GM19395 (cell line): ENCODE measurements around the gene RNU5B-1.
"Not testable (repeated sequence)": the region's sequence is repeated elsewhere in the genome, so short reads cannot be mapped to it uniquely, and the experiment has no call there.

ENCODE experiments used
- ATAC-seq: cut with Tn5 transposase; IDR thresholded peaks from one replicate; pipeline ENCODE4 v1.9.1; 2021; ENCODE audit warnings: mild to moderate bottlenecking, moderate library complexity; ENCODE audit not compliant: unreplicated experiment

The RNU5B-1 gene

DNA sequence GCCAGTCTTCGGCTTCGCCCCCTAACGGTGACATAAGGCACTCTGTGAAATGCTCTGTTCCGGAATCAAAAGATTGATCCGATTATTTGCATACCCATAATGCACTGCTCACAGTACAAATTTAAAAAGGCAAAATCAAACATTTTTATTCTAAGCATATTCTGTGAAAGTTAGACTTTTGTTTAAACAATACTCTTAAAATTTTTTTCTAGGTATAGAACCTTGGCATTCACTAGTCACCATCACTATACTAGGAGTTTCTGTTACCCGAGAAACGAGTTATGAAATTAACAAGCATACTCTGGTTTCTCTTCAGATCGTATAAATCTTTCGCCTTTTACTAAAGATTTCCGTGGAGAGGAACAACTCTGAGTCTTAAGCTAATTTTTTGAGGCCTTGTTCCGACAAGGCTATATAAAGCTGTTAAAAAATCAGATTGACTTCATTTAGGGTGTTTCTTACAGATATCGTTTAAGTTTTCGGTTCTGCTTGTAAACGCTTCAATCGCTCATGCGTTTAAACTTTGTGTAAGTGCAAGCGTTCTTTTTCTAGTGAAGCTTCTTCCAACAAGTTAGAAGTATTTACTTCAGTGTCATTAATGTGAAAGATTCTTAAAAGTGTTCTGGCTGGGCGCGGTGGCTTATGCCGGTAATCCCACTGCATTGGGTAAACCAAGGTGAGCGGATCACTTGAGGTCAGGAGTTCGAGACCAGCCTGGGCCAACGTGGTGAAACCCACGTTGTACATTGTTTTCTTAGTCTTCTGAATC is at the start of gene RNU5B-1:
Gene RNU5B-1 (plus strand): TSS at position 297 of the 769 bp plus-strand sequence.
- peak; percentile 73 for ATAC-seq

DNA sequence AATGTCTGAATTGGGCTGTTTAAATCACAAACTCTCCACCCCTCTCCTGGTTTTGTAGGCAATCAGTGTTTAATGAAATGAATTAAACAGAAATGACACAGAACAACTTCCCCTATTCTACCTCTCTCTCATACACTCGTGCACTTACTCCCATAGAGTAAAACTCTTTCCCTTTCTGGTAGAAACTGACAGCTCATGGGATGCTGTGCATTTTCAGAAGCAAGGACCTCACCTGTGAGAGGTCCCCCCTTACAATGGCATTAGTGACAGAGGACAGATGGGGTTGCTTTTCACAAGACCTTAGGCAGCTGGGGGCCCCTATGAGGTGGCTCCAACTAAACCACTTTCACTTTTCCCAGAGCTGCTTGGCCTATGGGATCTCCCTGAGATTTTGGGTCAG is 49.7 kb upstream of the RNU5B-1 start:
- no peak for ATAC-seq

DNA sequence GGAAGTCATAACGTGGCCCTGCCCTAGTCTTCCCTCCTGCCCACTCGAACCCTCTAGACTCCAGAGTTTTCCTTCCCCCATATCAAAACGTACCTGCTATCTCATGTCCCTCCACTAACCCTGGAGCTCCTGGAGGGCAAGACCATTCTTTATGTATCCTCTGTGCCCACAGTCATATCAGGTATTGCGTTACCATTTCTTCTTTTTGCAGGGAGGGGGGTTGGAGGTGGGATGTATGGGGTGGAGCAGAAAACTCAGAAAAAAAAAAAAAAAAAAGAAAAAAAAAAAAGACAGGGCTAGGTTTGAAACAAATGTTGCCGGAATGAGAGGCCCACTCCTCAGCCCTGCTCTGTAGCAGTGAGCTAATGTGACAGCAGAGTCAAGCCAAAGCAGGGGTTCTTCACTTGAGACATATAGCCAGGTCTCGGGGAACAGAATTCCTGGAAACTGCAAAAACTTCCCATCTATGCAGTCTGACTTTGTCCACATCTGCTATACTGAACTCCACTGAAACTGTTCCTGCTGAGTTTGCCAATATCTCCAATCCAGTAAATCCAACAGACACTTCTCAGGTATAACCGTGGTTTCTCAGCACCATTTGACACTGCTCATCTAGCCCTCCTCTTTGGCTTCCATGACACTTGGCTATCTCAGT is 48.9 kb upstream of the RNU5B-1 start:
- ATAC-seq = no peak

DNA sequence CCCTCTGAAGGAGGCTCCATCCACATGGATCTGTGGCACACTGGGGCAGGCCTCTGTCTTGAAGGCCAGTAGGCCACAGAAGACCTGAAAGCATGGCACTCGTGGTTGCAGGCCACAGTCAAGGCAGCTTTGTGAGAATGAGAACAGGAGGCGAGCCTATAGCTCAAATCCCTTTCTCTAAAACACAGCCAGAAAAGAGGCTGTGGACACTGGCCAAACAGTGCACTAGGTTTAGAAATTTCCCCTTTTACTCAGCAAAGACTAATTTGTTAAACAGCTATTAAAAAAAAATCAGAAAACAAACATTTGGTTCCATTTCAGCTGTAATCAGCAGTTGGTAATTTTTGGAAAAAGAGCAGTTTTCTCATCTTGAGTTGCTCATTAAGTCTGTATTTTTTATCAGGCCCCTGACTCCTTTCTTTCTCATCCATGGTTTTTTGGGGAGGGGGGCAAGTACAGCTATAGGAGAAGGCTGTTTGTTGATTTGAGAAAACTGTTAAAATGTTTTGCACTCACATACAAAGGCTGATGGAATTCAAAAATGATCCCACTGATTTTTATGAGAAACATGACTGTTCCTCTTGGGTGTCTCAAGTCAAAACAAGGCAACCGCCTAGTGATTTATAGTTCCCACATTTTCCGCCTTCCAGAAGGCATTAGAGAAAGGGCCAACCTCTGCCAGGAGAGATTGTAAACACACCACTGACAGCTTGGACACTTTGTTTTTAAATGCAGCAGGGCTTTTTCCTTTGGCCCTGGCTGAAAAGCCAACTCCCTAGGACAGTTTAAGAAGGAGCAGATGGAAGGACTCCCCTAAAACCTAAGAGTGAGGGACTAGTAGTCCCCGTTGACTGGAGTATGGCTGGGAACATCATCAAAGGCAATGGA is 45.9 kb upstream of the RNU5B-1 start:
- no peak for ATAC-seq

DNA sequence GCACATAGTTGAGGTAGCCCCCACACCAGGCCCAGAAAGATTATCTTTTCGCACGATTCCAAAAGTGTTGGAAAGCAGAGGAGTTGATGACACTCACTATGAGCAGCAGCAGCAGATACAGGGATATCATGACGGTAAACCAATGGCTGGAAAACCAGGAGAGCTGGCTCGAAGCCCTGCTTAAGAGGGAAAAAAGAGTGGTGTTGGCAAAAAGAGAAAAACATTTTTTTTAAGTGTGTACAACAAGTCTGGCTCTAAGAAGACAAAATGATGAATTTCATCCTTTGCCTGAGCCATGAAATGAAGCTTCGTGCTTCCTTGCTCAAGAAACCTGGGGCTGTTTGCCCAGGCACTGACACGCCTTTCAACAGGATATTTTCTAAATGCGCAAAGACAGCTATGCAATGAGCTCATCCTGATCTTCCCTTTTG is 45.1 kb upstream of the RNU5B-1 start:
- ATAC-seq = no peak

DNA sequence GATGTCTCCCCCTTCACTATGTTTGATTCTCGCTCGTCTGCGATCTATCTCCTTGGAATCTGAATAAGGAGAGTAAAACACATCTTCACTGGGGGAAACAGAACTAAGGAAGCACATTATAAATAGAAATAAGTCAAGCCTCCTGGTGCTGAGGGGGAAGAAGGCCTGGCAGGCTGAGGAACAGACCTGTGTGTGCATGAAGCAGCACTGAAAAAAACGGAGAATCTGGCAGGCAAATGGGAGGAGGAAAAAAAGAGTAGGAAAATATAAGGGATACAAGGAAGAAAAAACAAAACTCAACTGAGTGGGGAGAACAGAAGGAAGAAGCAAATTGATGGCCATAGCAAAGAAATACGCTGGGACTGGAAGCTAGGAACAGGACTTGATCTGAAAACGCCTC is 43.5 kb upstream of the RNU5B-1 start:
- ATAC-seq = no peak

DNA sequence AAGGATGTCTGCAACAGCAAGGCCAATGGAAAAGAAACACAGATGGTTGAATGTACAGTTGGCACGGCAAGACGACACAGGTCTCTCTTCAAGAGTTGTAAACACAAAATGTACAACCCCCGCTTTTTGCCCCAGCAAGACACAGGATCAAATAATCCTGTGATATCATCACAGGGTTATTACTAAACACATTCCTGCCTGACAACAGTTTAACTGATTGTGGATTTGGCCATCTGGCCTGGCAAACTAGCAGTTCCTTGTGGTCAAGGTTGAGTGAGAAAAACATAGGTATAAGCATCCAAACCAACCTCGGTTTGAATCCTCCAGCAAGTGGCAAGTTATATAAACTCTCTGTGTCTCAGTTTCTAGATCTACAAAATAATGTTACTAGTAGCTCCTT is 41.2 kb upstream of the RNU5B-1 start:
- no peak for ATAC-seq

DNA sequence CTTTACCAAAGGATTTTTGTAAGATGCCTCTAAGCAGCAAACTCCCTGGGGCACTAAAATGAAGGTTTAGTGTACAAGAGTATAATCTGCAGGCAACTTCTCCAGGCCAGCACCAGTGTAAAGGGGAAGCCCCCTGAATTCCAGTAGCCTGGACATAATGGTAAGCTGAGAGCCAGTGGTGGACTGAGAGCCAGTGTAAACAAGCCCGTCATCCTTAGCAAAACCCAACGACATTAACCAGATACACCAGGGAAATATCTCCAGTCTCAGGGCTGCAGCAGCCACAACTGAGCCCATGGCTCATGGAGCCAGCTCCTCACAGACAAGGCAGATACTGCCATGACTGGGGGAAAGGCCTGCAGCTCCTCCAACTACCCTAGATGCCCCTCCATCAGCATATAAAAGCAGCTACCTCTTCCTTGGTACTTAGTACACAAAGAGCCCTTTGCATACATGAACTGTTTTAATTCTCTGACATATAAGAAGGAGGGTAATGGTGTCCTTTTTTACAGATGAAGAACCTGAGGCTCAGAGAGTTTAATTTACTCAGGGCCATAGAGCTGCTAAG is 39.5 kb upstream of the RNU5B-1 start:
- no peak for ATAC-seq

DNA sequence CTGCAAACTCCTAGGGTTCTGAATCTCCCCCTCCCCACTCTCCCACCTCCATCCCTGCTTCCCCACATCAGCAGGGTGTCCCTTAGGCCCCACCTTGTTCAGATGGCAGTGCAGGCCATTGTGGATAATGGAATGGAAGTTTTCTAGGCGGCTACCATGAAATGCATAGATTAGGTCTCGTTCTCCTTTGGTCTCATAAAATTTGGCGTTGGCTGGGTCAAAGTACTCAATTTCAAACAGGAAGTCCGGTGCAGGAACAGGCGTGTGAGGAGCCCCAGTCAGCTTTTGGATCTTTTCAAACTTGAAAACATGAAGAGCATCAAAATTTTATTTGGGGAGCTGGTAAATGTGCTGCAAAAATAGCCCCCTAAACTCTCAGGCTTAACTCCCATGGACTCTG is 38.0 kb upstream of the RNU5B-1 start:
- no peak for ATAC-seq

DNA sequence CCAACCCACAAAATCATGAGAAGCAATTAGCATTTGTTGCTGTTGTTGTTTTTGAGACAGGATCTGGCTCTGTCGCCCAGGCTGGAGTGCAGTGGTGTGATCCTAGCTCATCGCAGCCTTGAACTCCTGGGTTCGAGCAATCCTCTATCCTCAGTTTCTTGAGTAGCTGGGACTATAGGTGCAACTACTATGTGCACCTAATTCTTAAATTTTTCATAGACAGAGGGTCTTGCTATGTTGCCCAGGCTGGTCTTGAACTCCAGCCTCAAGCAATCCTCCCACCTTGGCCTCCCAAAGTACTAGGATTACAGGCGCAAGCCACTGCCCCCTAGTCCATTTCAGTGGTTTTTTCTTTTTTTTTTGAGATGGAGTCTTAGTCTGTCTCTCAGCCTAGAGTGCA is 36.1 kb upstream of the RNU5B-1 start:
- no peak for ATAC-seq

DNA sequence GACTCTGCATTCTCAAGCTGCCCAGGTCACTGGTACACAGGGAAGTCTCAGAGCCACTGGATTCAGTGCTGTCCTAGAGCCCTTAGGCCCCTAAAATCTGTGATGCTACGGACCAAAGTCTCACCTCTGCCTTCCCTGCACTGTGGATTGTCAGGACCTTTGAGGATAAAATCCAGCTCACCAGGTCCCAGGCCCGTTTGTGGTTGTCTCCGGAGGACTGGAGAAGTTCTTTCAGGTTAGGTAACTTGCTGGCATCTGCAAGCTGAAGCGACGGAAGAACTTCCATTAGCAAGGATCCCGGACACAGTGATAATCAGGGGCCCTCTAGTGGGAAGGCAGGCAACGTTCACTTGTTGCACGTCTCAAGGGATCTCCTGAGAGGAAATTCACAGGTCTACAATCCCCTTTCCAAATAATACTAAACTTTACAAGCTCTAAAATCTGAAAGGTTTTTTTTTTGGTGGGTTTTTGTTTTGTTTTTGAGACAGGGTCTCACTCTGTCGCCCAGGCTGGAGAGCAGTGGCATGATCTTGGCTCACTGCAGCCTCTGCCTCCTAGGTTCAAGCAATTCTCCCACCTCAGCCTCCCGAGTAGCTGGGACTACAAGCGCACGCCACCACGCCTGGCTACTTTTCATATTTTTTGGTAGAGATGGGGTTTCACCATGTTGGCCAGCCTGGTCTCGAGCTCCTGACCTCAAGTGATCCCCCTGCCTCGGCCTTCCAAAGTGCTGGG is 33.5 kb upstream of the RNU5B-1 start:
- ATAC-seq = not testable (repeated sequence)

DNA sequence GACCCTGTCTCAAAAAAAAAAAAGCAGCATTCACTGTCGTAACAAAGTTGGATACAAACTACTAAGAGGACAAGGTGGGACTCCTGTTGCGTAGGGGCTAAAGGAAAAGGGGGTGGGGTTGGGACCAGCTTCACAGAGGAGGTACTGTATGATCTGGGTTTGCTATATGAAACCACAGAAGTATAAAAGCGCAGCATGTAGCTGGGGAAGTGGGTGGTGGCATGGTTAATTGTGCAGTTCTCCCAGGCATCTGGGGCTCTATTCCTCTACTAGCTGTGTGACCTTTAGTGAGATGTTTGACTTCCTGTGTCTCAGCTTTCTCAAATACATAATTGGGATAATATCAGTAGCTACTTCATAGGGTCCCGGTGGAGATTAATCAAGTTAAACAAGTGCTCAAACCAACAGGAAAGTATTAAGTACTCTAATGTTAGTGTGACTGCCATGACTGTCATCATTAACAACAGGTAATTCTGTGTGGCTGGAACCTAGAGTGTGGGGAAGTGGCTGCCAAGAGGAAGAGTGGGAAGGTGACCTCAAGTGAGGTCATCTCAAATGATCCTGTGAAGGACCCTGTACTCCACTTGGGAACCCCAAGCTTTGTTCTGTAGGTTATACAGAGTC is 29.3 kb upstream of the RNU5B-1 start:
- ATAC-seq = no peak

DNA sequence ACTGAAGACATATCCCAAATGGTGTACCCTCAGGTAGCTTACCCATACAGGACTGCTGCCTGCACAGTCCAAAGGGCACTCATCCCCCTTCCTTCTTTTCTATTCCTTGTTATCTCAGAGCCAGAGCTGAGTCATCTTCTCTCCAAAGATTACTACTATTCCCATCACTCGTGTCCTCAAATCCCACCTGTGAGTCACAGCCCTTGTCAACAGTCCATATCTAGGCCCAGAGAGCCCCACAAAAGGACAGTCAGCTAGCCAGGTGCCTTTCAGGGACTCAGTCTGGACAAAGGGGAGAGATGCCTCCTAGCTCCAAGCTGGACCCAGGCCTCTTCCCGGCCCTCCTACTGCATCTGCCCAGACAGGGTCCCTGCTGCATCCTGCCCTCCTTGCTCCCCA is 28.8 kb upstream of the RNU5B-1 start:
- no peak for ATAC-seq

DNA sequence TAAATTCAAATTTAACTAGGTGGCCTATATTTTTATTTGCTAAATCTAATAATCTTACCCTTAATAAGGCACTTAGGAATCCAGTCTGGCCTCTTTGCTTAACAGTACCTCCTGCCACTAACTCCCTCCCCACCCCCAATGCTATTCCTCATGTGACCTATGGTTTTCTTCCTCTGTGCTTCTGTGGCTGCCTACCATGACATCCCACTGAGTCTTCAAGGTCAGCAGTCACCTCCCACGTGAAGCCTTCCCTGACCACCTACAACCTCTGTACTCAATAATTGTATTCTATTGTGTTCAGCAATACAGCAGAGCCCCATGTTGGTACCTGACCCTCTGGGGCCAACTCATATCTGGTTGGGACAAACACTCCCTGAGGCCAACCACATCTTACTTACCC is 27.5 kb upstream of the RNU5B-1 start:
- ATAC-seq = no peak

DNA sequence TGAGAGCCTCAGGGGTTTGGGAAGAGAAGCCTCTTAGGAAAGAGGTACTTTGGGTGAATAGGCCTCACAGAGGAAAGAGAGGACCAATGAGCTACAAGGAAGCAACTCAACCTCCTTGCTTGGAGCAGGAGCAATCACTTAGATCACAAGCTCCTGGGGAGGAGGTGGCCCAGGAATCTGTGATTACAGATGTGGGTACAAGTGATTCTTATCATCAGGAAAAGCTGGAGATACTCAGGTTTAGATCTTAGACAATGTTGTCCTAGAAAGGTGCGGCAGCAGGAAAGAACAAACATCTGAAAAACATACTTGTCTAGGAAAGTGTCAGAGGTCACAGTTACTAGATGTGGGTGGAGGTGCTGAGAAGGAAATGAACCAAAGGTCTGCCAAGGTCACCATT is 26.0 kb upstream of the RNU5B-1 start:
- ATAC-seq = no peak

DNA sequence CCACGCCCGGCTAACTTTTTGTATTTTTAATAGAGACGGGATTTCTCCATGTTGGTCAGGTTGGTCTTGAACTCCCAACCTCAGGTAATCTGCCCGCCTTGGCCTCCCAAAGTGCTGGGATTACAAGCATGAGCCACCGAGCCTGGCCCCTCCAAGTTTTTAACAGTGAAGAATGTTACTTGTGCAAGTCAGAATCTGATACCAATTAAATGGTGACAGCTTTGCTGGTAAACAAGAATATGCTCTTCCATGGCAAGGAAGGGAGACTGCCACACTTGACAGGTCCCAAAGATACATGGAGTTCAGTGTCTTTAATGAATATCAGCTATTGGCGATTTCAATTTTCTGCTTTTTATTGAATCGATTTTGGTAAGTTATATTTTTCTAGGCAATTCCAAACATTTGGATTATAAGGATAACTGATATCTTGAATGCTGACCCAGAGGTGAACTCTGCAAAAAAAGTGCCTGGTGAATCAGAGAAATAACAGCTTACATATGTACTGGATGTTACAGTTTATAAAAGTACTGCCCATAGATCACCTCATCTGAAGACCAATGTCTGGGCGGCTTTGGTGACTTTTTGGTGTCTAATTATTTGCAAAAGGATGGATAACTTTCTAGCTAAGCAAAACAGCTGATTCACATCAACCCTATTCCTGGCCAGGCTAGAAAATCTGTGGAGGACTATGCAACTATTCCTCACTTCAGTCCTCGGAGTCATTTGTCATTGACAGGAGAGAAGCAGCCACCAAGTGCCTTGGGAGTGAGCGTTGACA is 19.0 kb upstream of the RNU5B-1 start:
- ATAC-seq = no peak

DNA sequence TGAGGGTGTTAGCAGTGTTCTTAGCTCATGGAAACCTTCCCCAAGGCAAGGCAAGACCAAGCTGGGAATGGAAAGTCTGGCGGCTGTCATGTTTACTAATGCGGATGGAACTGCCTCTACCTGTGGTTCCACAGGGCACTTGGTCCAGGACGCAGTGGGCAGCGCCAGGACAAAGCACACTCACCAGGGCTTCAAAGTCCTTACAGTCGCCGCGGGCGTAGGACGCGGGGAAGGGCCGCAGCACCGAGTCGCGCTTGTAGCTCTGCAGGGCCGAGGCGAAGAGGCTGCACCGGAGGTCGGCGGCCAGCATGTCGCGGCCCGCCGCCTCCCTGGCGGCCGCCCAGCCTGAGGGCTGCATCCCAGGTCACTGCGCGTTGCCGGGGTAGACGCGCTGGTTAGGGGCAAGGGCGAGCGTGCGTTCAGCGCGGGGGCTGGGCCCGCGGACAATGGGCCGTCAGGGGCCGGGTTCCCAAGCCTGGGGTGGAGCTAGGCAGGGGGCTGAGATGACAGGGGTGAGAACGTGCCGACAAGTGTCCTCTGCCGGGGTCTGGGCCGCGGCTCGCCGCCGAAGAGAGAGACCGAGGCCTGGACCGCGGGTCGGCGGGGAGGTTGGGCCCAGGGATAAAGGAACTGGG is 18.3 kb upstream of the RNU5B-1 start:
- ATAC-seq = peak; percentile 43

DNA sequence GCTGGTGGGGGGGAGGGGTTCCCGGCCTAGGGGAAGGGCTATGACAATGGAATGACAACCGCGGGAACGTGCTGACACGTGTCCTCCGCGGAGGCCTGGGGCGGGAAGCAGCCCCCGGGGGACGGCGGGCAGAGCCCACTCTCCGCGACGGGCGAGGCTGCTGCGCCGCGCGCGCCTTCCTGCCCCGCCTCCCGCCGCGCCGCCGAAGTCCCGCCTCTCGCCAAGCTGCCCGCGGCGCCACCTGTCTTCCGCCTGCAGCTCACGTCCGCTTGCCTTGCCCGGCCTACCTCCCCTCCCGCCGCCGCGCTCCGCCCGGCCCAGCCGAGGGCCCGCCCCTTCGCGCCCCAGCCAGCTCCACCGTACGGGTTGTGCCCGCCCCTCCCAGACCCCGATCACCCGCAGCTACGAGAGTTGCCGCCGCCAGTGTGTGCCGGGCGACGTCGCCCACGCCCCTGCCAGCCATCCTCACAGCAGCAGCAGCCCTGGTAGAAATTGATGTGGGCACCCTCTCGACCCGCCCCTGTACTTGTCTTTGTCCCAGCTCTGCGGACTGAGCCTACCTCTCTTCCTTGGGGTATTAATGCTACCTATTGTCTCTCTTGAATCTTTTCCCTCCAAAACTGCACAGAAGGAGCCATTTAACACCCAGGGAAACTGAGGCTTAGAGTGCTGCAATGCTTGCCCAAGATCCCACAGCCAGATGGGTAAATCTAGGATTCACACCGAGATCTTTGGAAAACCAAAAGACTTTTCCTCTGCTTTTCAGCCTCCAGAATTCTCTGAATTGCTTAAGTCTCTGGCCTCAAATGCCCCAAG is 17.6 kb upstream of the RNU5B-1 start, which contains the start of gene PARP16:
Gene PARP16 (minus strand): TSS at position 180 of the 816 bp plus-strand sequence. CDS start 457 bp downstream, outside the sequence.
- ATAC-seq = peak; percentile 90
